ENCODE data around the gene SLC35B3.

The SLC35B3 gene

GRCh38 chr6:8392569-8392968 is 42.8 kb downstream of the SLC35B3 start:
- in situ Hi-C loops (cut with MboI; ENCODE audit: low pct_unique_long_range_greater_than_20kb, low sequenced_read_pairs, unreplicated experiment): no loop called here
- DNase-seq (ENCODE audit: low spot score): no peak
- no peak for TF ChIP-seq CTCF (IDR thresholded peaks at IDR 0.05; ENCODE audit: extremely low read depth, insufficient read depth, missing control alignments)

GRCh38 chr6:8391934-8392333 is 43.4 kb downstream of the SLC35B3 start:
- no peak for DNase-seq (ENCODE audit: low spot score)
- in situ Hi-C loops (cut with MboI; ENCODE audit: low pct_unique_long_range_greater_than_20kb, low sequenced_read_pairs, unreplicated experiment): no loop called here
- TF ChIP-seq CTCF (IDR thresholded peaks at IDR 0.05; ENCODE audit: extremely low read depth, insufficient read depth, missing control alignments): no peak

GRCh38 chr6:8389036-8389818 is 46.1 kb downstream of the SLC35B3 start:
- in situ Hi-C loops (cut with MboI; ENCODE audit: low pct_unique_long_range_greater_than_20kb, low sequenced_read_pairs, unreplicated experiment): no loop called here
- DNase-seq (ENCODE audit: low spot score): no peak
- no peak for TF ChIP-seq CTCF (IDR thresholded peaks at IDR 0.05; ENCODE audit: extremely low read depth, insufficient read depth, missing control alignments)

GRCh38 chr6:8387942-8388437 is 47.4 kb downstream of the SLC35B3 start:
- no peak for TF ChIP-seq CTCF (IDR thresholded peaks at IDR 0.05; ENCODE audit: extremely low read depth, insufficient read depth, missing control alignments)
- in situ Hi-C loops (cut with MboI; ENCODE audit: low pct_unique_long_range_greater_than_20kb, low sequenced_read_pairs, unreplicated experiment): no loop called here
- DNase-seq (ENCODE audit: low spot score): no peak

- in situ Hi-C loops (cut with MboI; ENCODE audit: low pct_unique_long_range_greater_than_20kb, low sequenced_read_pairs, unreplicated experiment): no loop called here
- no peak for DNase-seq (ENCODE audit: low spot score)
- no peak for TF ChIP-seq CTCF (IDR thresholded peaks at IDR 0.05; ENCODE audit: extremely low read depth, insufficient read depth, missing control alignments)
Measured at GRCh38 chr6:8383584-8383983, 51.8 kb downstream of the SLC35B3 start.

GRCh38 chr6:8382434-8382833 is 52.9 kb downstream of the SLC35B3 start:
- no peak for DNase-seq (ENCODE audit: low spot score)
- TF ChIP-seq CTCF (IDR thresholded peaks at IDR 0.05; ENCODE audit: extremely low read depth, insufficient read depth, missing control alignments): no peak
- in situ Hi-C loops (cut with MboI; ENCODE audit: low pct_unique_long_range_greater_than_20kb, low sequenced_read_pairs, unreplicated experiment): no loop called here
